ENCODE results near the gene MTNR1A. TPM values are rescaled to one million over a fixed set of nuclear protein-coding genes. Genes with fewer than 3 reads are reported as not detected.

Gene MTNR1A
- polyA plus RNA-seq, 1 donor (not counting 4 experiments of a cell fraction or from before 2014, with no cell fraction given) = 0.12 TPM

- Histone ChIP-seq H3K4me2 (ENCODE audit: control insufficient read depth, extremely low read depth, insufficient read depth, low read depth, low read length) (no peak overlapping the region), H2AFZ (ENCODE audit: control insufficient read depth, low read length) (no peak overlapping the region), H3K27me3 (ENCODE audit: control insufficient read depth, extremely low read depth, insufficient read depth, low read length) (no peaks in the 10 kb centered on the region), H3K9ac (ENCODE audit: control insufficient read depth, extremely low read depth, insufficient read depth, low read length) (no peak overlapping the region), H3K36me3 (ENCODE audit: control insufficient read depth in 2 of 2, extremely low read depth in 1 of 2, insufficient read depth in 2 of 2, low read length in 2 of 2) (no peaks in the 10 kb centered on the region), H3K4me1 (ENCODE audit: control insufficient read depth, extremely low read depth, insufficient read depth, low read length) (no peaks in the 10 kb centered on the region), H3K9me1 (ENCODE audit: control insufficient read depth, extremely low read depth, insufficient read depth, low read length) (no peaks in the 10 kb centered on the region), H3K79me2 (ENCODE audit: control insufficient read depth, insufficient read depth, low read length) (no peaks in the 10 kb centered on the region), H3K4me3 (ENCODE audit: control insufficient read depth in 2 of 3, extremely low read depth in 1 of 3, insufficient read depth in 2 of 3, low read depth in 1 of 3, low read length in 3 of 3) (no peak overlapping the region), H3K9me3 (ENCODE audit: control insufficient read depth, low read depth, low read length) (no peaks in the 10 kb centered on the region), H3K27ac (ENCODE audit: control insufficient read depth, insufficient read depth, low read length) (no peak overlapping the region), H4K20me1 (ENCODE audit: control insufficient read depth, extremely low read depth, insufficient read depth, low read length) (no peaks in the 10 kb centered on the region)
- dilution Hi-C loops (cut with MboI; ENCODE audit: extremely low pct_ligation_motif_present, low sequenced_read_pairs) = no loop called here
- DNase-seq (ENCODE audit: low read depth, low spot score) (no peak), FAIRE-seq (no peak)
- no peak for TF ChIP-seq CTCF (optimal IDR thresholded peaks at IDR 0.05 in 1 of 3, IDR thresholded peaks at IDR 0.05 in 1 of 3, conservative IDR thresholded peaks at IDR 0.05 in 1 of 3; ENCODE audit: extremely low read depth in 1 of 3, insufficient read depth in 2 of 3, low read length in 3 of 3)
- no peak for TF ChIP-seq EZH2 (IDR thresholded peaks at IDR 0.05; ENCODE audit: low read length)
Measured at GRCh38 chr4:186500721-186501304, 54.6 kb downstream of the MTNR1A start.

- no peak overlapping the region for H3K27ac ChIP-seq (ENCODE audit: control insufficient read depth, insufficient read depth, low read length)
- no peaks in the 10 kb centered on the region for H3K79me2 ChIP-seq (ENCODE audit: control insufficient read depth, insufficient read depth, low read length)
- no peak overlapping the region for H3K4me3 ChIP-seq (ENCODE audit: control insufficient read depth in 2 of 3, extremely low read depth in 1 of 3, insufficient read depth in 2 of 3, low read depth in 1 of 3, low read length in 3 of 3)
- H2AFZ ChIP-seq (ENCODE audit: control insufficient read depth, low read length) = no peak overlapping the region
- dilution Hi-C loops (cut with MboI; ENCODE audit: extremely low pct_ligation_motif_present, low sequenced_read_pairs) = no loop called here
- H3K4me2 ChIP-seq (ENCODE audit: control insufficient read depth, extremely low read depth, insufficient read depth, low read depth, low read length) = no peak overlapping the region
- DNase-seq (ENCODE audit: low read depth, low spot score) = no peak
- no peaks in the 10 kb centered on the region for H3K9me3 ChIP-seq (ENCODE audit: control insufficient read depth, low read depth, low read length)
- TF ChIP-seq EZH2 (IDR thresholded peaks at IDR 0.05; ENCODE audit: low read length) (no peak), CTCF (optimal IDR thresholded peaks at IDR 0.05 in 1 of 3, IDR thresholded peaks at IDR 0.05 in 1 of 3, conservative IDR thresholded peaks at IDR 0.05 in 1 of 3; ENCODE audit: extremely low read depth in 1 of 3, insufficient read depth in 2 of 3, low read length in 3 of 3) (no peak)
- no peaks in the 10 kb centered on the region for H4K20me1 ChIP-seq (ENCODE audit: control insufficient read depth, extremely low read depth, insufficient read depth, low read length)
- no peaks in the 10 kb centered on the region for H3K36me3 ChIP-seq (ENCODE audit: control insufficient read depth in 2 of 2, extremely low read depth in 1 of 2, insufficient read depth in 2 of 2, low read length in 2 of 2)
- no peaks in the 10 kb centered on the region for H3K9me1 ChIP-seq (ENCODE audit: control insufficient read depth, extremely low read depth, insufficient read depth, low read length)
- no peak for FAIRE-seq
- H3K4me1 ChIP-seq (ENCODE audit: control insufficient read depth, extremely low read depth, insufficient read depth, low read length) = no peaks in the 10 kb centered on the region
- H3K9ac ChIP-seq (ENCODE audit: control insufficient read depth, extremely low read depth, insufficient read depth, low read length) = no peak overlapping the region
- no peaks in the 10 kb centered on the region for H3K27me3 ChIP-seq (ENCODE audit: control insufficient read depth, extremely low read depth, insufficient read depth, low read length)
Measured at GRCh38 chr4:186499467-186499866, 55.9 kb downstream of the MTNR1A start.

Data from keratinocyte (primary cell).